Testis (tissue), 3 donors: ENCODE data around the gene PSMB11. TPM values are rescaled to one million over a fixed set of nuclear protein-coding genes. Genes with fewer than 3 reads are reported as not detected.

ENCODE experiments used
- DNase-seq: peaks from one replicate; pipeline ENCODE4 v3.0.0-alpha.2; 2019
- H3K27ac ChIP-seq, 2 donors: fragments of 200-600 bp; sonication (generic); one replicate each; pipeline ENCODE4 v1.5.1; 2019
- H3K27me3 ChIP-seq: fragments of 200-600 bp; sonication (generic); one replicate; pipeline ENCODE4 v1.5.1; 2019
- H3K36me3 ChIP-seq: fragments of 200-600 bp; sonication (generic); one replicate; pipeline ENCODE4 v1.5.1; 2017; ENCODE audit warnings: low read depth; ENCODE audit errors: missing control alignments
- H3K4me1 ChIP-seq: fragments of 200-600 bp; sonication (generic); one replicate; pipeline ENCODE4 v1.5.1; 2019
- H3K4me3 ChIP-seq, 2 donors: fragments of 200-600 bp; sonication (generic); one replicate each; pipeline ENCODE4 v1.5.1; 2017 to 2019
- H3K9me3 ChIP-seq: fragments of 200-600 bp; sonication (generic); one replicate; pipeline ENCODE4 v1.5.1; 2017
- CTCF ChIP-seq, 3 experiments: fragments of 450-650 bp in 2 of 3; fragments of 200-600 bp in 1 of 3; sonication (generic) in 1 of 3; IDR thresholded peaks; one replicate each; pipeline ENCODE4 v1.5.1; 2016 to 2019; ENCODE audit warnings: antibody characterized with exemption in 3 of 3, mild to moderate bottlenecking in 2 of 3, moderate library complexity in 1 of 3
- POLR2A ChIP-seq: fragments of 450-650 bp; IDR thresholded peaks from one replicate; pipeline ENCODE4 v1.6.1; 2017; ENCODE audit warnings: antibody characterized with exemption, mild to moderate bottlenecking, moderate library complexity
- WGBS, 2 donors: methylation state at CpG; one replicate each; pipeline ENCODE4 v1.1.5; 2018; 5-methylcytosine and 5-hydroxymethylcytosine counted together
- intact Hi-C: fragments of 100-400 bp; cut with DNase I; formaldehyde crosslinking; loops from one replicate; pipeline ENCODE4 v1.15.1; 2023; ENCODE audit warnings: low total_unique reads
- polyA plus RNA-seq: library from polyadenylated mRNA; stranded (reverse); fragments of 350-450 nt; fragmentation: Illumina TruSeq; extraction: RNeasy Lipid Tissue Mini Kit (QIAGEN cat#74804); gene quantifications from one replicate; pipeline ENCODE4 v1.2.3, GENCODE V29; 2014; ENCODE audit warnings: low read depth, low replicate concordance; ENCODE audit not compliant: insufficient read depth
- total RNA-seq, 2 donors: library from RNA; depleted of rRNA; stranded (reverse); fragments of >200 nt; gene quantifications; one replicate each; pipeline ENCODE4 v1.2.3, GENCODE V29; 2016

PSMB11 gene
- total and polyA plus RNA-seq, 3 donors from 2014 or later: 0.12 to 0.31 (median 0.20) TPM

GRCh38 chr14:23025151-23025814 lies 16.7 kb upstream of the PSMB11 start:
- Histone ChIP-seq H3K9me3 (no peaks in the 10 kb centered on the region), H3K4me1 (no peaks in the 10 kb centered on the region), H3K36me3 (no peaks in the 10 kb centered on the region), H3K4me3 (no peak overlapping the region), H3K27ac (no peak overlapping the region), H3K27me3 (no peaks in the 10 kb centered on the region)
- no peak for DNase-seq
- intact Hi-C loops: no loop called here
- WGBS, 2 donors: 76% methylated on average over 4 of the region's 4 CpGs
- TF ChIP-seq POLR2A (no peak), CTCF (IDR thresholded peaks at IDR 0.05) (no peak)

- Histone ChIP-seq H3K4me1 (peaks cover 5% of the 10 kb centered on the region), H3K27ac (no peak overlapping the region), H3K9me3 (no peaks in the 10 kb centered on the region), H3K27me3 (no peaks in the 10 kb centered on the region), H3K4me3 (no peak overlapping the region), H3K36me3 (no peaks in the 10 kb centered on the region)
- WGBS, 2 donors: 79 to 89% methylated on average over 2 of the region's 2 CpGs
- no peak for DNase-seq
- no peak for TF ChIP-seq POLR2A
- TF ChIP-seq CTCF (IDR thresholded peaks at IDR 0.05): no peak
- intact Hi-C loops: no loop called here
Measured at GRCh38 chr14:23028799-23029198, 13.2 kb upstream of the PSMB11 start.

GRCh38 chr14:23030936-23031335 lies 11.1 kb upstream of the PSMB11 start:
- H3K27ac ChIP-seq: no peak overlapping the region
- H3K27me3 ChIP-seq: no peaks in the 10 kb centered on the region
- WGBS, 2 donors: 89 to 95% methylated on average over 4 of the region's 4 CpGs
- H3K4me1 ChIP-seq: peaks cover 7% of the 10 kb centered on the region
- intact Hi-C loops: no loop called here
- H3K4me3 ChIP-seq: no peak overlapping the region
- TF ChIP-seq POLR2A (no peak), CTCF (IDR thresholded peaks at IDR 0.05) (no peak)
- H3K9me3 ChIP-seq: no peaks in the 10 kb centered on the region
- no peaks in the 10 kb centered on the region for H3K36me3 ChIP-seq
- DNase-seq: no peak

- Histone ChIP-seq H3K36me3 (no peaks in the 10 kb centered on the region), H3K4me3 (no peak overlapping the region), H3K27ac (no peak overlapping the region), H3K27me3 (no peaks in the 10 kb centered on the region), H3K4me1 (peaks cover 7% of the 10 kb centered on the region), H3K9me3 (no peaks in the 10 kb centered on the region)
- TF ChIP-seq CTCF (IDR thresholded peaks at IDR 0.05): no peak
- TF ChIP-seq POLR2A: no peak
- intact Hi-C loops: no loop called here
- no peak for DNase-seq
- WGBS, 2 donors: 61 to 74% methylated on average over 10 of the region's 10 CpGs
Measured at GRCh38 chr14:23033251-23033727, 8.7 kb upstream of the PSMB11 start.
